KG1 (cell line): Measurements from ENCODE around the gene UGT1A9.
"Not testable (repeated sequence)": the region's sequence is repeated elsewhere in the genome, so short reads cannot be mapped to it uniquely, and the experiment has no call there.

ENCODE experiments used
- DNase-seq: peaks from one replicate; lab custom pipeline; 2025; lab: John Stamatoyannopoulos, UW

The UGT1A9 gene

DNA sequence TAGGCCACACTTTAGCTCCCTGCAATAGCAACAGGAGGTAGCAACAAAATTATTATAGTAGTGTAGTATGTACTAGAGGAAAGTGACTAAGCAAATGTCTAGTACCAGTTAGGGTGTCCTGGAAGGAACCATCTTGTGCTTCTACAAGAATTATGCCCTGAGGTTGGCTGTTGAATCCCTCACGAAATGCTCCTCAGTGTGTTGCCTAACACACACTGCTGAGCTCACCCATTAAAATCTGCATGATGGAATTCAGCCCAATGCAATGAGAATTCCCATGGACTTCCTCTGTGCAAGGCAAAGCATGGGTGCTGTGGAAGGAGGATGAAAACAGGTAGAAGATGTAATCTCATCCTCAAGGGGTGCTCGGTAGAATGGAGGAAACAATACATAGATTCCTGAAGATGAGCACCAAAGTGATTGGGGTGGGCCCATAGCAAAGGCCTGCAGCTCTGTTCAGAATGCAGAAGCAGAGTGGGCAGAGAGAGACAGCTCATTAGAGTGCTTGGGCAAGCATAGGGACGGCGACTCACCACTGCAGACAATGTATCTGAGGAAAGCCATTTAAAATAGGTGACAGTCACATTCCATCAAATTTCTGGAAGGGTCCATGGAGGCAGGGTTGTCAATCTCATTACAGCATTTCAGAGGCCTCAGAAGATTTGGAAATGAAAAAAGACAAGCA is 8.8 kb downstream of the UGT1A9 start:
- DNase-seq = no peak

DNA sequence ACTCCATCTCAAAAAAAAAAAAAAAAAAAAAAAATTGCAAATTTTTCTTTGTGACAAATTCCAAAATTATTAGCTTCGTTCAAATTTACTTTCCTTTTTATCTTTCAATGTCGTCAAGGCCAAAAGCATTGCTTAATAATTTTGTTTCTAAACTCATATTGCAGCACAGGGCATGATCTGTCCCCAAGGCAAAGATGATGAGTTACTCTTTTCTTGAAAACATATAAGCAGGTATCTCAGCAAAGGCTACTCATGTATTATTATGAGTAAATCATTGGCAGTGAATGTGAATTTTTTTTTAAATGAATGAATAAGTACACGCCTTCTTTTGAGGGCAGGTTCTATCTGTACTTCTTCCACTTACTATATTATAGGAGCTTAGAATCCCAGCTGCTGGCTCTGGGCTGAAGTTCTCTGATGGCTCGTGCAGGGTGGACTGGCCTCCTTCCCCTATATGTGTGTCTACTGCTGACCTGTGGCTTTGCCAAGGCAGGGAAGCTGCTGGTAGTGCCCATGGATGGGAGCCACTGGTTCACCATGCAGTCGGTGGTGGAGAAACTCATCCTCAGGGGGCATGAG is 9.9 kb downstream of the UGT1A9 start, which contains the start of gene UGT1A7:
UGT1A7 (plus strand) TSS at position 381 of the 579 bp plus-strand sequence; CDS start at position 418, 37 bp downstream.
- no peak for DNase-seq

DNA sequence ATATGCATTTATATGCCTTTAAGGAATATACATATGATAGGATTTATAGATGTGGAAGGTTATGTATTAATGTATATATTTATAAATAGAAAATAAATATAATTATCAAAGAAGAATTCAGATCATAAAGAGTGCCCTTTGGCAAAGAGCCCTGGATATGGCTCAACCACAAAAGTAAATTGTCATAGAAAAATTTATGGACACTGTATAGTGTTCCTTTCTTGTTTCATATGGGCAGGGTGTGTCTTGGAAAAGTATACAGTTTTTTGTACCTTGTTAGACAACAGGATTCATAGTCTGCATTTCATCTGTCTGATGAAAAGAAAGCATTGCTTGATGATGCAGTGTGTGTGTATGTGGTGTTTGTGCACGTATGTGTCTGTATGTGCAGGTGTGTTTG is 12.9 kb downstream of the UGT1A9 start:
- DNase-seq = no peak

DNA sequence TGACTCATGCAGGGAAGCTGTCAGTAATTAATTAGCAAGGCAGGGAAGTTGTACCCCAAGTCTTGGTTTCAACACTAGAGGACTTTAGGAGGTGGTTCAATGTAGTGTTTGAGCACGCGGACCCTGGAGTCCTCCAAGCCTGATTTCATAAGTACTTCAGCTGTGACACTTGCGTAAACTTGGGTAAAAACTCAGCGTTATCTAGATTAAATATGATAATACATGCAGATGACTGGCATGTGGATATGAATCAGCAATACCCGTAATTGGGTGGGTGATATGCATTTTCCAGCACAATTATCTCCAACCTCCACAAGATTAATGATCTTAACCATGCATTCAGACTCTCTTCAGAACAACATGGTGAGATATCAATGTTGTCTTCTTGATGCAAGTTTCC is 15.2 kb downstream of the UGT1A9 start:
- DNase-seq = no peak

DNA sequence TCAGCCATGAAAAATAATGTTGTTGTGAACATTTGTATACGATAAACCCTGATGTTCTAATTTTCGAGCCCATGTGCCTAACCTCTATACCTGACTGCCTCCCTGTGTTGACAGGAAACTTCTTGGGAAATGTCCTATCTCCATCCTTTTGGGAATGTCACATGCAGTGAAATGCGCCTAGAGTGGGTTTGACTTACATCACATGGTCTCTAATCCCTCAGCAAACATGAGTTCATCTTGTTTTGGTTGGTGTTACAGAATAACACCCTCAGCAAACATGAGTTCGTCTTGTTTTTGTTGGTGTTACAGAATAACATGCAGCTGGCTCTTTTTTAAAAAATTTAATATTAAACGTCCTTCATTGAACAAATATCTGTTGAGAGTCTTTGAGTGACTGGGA is 16.6 kb downstream of the UGT1A9 start:
- DNase-seq = no peak

DNA sequence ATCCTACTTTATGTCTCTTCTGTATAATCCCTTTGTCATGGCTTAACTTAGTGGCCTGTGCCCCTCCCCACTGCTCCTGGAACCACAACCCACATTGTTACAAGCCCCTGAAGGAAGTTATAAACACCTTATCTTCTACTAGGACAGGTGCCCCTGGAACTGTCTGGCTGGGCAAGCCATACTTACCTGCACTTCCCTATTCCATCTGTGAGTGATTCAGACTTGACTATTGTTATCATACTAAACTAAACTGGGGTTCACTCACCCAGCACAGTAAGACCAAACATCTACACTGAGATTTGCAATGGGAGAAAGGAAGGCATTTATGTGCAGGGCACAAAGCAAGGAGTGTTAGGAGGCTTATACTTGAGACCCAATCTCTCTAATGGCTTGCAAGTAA is 17.3 kb downstream of the UGT1A9 start:
- no peak for DNase-seq

DNA sequence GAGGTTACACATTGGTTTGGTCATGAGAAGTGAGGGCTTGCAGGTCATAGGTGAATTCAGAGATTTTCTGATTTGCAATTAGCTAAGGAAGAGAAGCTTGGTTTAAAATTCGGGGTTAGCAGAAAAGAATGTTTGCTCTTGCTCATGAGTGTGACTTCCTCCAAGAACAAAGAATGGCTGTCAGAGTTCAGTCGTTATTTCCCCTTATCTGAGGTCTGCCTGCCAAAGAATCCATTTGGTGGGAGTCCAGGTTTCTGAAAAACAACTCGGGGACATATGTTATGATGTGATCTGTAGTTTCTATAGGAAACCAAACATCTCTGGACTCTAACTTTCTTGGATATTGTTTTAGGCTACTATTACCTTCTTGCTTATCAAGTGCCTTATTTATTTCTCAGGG is 17.8 kb downstream of the UGT1A9 start:
- DNase-seq = no peak

DNA sequence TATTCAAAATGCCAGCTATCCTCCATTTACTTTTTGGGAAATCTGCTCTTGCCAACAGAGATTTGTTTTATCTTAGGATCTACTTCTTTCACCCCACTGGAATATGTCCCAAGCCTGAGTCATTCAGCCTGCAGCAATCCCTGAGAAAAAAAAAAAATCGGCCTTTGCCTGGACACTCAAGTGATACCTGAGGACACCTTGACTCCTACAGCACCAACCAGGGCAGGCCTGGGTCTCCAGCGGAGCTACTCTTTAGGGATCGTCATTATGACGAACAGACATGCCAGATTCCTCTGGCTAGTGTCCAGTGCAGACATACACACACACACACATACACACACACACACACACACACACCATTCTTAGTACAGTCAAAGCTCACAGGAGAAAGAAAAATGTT is 18.7 kb downstream of the UGT1A9 start:
- DNase-seq = no peak

DNA sequence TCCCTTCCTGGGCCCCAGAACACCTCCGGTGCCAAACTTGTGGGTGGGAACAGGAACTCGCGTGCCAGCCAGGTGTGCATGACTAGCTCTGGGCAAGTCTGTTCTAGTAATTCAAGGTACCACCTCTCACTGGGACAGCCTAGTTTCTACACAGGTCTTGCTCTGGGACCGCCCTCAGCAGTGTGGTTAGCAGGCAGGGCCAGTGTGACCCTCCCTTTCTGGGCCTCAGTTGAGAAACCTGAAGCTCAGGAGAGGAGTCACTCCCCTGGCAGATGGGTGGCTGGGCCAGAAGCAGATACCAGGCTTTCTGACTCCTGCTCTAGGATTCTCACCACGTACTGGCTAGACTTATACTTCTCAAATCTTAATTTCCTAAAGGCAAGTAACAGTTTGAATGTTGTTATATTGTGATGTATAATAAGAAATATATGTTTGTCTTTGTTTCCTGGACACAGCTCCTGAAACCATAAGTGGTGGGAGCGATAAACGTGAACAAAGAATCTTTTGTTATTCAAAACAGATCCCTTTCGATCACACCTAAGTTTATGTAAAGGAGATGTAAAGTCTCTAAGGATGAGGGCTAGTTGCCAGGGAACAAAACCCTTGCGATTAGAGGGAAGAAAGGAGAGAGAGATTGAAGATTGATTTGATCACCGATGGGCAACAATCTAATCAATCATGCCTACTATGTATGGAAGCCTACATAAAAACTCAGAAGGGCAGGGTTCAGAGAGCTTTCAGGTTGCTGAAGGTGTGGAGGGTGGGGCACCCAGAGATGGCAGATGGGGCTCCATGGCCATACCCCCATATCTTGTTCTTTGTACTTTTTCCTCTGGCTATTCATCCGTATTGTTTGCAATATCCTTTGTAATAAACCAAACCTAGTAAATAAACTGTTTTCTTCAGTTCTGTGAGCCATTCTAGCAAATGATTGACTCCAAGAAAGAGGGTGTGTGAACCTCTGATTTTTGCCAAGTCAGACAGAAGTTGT is 20.0 kb downstream of the UGT1A9 start:
- no peak for DNase-seq

DNA sequence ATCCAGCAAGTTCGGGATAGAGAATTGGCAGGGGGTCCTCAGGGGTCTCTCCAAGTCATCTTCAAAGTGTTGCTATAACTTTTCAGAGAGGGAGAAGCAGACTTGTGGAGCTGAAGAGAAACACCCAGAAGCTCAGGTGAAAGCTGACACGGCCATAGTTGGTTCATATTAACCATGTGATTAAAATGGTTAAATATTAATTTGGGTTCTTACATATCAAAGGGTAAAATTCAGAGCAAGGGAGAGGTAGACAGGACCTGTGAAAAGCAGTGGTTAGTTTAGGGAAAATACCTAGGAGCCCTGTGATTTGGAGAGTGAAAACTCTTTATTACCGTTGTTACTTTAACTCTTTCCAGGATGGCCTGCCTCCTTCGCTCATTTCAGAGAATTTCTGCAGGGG is 20.9 kb downstream of the UGT1A9 start, which contains the start of gene UGT1A6:
UGT1A6 (plus strand) TSS at position 243 of the 400 bp plus-strand sequence; CDS start at position 358, 115 bp downstream.
- DNase-seq = no peak

DNA sequence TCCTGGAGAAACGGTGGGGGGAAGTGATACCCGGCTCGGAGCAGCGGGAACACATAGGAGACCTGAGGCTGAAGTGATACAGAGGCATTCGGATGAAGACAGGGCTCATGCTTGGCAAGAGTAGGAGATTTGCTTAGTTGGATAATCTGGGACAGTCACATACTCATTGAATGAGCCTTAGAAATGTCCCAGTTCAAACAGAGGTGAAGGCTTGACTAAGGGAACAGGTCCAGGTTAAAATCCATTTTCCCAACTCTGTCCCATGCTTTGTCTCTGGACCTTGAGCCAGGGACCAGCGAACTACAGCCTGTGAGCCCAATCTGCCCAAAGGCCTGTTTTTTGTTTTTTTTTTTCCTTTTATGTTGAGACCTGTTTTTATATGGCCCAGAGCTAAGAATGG is 22.3 kb downstream of the UGT1A9 start:
- no peak for DNase-seq

DNA sequence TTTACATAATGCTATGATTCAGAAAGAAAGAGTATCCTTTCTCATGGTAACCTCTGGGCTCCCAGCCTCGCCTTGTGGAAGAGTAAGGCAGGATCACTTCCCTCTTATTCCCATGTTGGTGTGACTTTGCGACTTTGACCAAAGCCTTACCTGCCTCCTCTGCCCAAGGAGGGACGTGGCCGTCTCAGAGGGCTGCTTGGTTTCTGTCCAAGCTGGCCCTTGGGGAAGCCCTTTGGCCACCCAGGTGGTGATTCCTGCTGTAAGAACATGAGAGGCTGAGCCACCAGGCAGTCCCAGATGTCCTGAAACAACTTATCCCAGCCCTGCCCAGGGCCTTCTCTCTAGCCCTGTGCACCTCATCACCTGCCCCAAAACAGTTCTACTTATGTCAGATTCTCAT is 27.0 kb downstream of the UGT1A9 start:
- no peak for DNase-seq

DNA sequence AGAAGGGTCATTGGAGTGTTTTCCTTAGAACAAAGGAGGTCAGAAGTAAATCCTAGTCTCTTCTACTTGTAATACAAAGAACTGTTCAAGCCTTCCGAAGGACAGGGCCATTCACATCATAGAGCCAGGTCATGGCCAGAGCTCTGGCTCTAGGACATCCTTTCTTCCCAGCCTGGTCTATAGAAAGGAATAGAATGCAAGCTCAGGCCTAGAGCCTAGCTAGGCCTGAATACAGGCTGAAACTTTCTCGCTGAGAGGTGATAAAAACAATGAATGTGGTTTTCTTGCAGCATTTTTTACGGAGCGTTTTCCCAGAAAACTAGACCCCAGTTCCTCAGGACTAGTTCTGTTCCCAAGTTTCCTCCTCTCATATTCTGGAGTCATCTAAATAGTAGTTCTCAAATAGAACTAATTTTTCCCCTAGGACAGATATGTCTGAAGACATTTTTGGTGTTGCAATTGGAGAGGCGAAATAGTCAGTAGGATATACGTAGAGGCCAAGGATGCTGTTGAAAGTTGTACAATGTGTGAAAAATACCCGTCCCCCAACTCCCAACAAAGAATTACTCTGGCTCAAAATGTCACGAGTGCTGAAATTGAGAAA is 27.8 kb downstream of the UGT1A9 start:
- DNase-seq = no peak

DNA sequence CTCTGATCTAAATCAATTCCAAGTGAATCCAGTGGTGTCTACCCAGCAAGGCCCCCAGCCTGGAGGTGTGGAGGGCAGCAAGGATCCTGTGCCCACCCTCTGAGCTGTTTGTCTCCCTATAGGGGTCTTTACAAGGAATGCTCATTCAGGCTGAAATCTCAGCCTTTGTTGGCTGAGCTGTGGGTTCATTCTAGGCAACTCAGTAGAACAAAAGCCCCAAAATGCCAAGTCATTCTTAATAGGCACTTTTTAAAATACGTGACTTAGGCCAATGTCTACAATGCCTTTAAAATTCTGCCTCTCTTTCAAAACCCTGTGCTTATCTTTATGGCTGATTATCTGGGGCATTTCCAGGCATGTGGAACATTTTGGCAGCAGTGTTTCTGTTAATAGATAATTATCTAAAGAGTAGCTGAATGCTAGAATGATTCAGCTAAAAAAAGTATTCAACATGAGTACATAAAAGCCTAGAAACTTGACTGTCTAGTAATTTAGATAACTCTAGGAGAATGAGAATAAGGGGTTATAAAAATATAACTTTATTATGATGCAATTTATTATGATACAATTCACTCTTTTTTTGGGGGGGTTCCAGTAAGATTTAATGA is 28.4 kb downstream of the UGT1A9 start:
- no peak for DNase-seq

DNA sequence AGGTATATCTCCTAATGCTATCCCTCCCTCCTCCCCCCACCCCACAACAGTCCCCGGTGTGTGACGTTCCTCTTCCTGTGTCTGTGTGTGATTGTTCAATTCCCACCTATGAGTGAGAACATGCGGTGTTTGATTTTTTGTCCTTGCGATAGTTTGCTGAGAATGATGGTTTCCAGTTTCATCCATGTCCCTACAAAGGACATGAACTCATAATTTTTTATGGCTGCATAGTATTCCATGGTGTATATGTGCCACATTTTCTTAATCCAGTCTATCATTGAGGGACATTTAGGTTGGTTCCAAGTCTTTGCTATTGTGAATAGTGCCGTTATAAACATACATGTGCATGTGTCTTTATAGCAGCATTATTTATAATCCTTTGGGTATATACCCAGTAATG is 29.1 kb downstream of the UGT1A9 start:
- DNase-seq = not testable (repeated sequence)

DNA sequence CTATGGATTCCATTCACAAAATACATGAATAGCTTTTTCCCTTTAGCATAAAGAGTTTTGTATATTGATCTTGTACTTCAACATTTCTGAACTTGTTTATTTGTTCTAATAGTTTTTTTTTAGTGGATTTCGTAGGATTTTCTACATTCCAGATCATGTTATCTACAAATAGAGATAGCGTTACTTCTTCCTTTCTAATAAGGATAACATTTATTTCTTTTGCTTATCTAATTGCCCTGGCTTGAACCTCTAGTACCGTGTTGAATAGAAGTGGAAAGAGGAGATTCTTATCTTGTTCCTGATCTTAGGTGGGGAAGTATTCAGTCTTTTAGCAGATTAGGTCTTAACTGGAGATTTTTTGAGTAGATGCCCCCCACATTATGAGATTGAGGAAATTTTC is 30.5 kb downstream of the UGT1A9 start:
- no peak for DNase-seq

DNA sequence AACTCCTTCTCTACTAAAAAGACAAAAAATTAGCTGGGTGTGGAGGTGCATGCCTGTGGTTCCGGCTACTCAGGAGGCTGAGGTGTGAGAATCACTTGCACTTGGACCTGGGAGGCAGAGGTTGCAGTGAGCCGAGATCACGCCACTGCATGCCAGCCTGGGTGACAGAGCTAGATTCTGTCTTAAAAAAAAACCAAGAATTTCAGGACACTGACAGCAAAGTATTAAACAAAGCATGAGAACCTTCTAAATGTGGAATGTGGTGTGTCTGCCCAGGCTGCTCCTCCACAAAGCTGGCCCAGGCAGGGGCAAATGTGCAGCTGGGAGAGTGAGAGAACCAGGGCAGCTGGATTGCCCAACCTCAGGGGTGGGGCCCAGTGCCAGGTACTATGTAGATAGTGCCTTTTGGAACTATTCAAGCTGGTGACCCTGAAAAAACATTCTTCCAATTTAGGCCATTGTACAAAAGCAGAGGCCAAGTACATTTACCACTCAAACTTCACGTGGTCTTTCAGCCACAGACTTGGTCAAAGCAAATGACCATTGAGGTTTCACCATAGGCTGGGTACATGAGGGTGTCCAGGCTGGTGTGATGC is 34.3 kb downstream of the UGT1A9 start:
- DNase-seq = no peak

DNA sequence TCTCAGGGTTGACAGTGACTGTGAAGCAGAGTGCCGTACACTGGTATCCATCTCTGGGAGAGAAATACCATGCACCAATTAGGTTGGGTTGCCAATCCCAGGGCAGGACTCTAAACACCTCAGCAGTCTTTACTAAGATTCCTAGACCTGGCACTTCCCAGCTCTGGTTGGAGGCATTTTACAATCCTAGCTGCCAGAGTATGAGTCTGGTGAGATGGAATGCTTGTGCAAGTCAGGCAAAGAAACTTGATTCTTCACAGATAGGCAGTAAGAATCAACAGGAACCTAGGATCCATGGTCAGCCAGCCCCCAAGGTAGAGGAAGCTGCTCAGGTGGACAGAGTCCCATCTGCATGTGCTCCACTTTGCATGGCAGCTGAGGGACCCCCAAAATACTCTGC is 35.0 kb downstream of the UGT1A9 start:
- DNase-seq = no peak

DNA sequence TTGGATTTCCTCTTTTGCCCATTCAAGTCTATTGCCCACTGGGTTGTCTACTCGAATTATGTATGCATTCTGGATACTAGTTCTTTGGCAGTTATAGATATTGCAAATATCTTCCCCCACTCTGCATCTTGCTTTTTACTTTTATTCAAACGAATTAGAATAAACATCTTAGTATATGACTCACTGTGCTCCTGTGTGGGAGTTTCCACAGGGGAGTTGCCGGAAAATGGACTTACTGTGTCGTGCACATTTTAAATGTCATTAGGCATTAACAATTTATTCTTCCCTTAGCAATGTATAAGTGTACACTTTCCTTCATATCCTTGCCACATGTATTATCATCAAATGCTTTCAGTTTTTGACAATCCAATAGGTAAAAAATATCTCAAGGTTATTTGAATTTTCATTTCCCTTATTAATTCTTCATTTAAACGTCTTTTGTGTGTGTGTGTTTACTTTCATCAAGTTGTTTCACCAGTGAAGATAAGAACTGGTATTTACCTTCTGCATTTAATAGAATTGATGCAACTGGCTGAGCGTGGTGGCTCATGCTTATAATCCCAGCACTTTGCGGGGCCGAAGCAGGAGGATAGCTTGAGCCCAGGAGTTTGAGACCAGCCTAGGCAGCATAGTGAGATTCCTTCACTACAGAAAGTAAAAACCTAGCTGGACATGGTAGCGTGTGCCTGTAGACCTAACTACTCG is 36.4 kb downstream of the UGT1A9 start:
- DNase-seq = no peak

DNA sequence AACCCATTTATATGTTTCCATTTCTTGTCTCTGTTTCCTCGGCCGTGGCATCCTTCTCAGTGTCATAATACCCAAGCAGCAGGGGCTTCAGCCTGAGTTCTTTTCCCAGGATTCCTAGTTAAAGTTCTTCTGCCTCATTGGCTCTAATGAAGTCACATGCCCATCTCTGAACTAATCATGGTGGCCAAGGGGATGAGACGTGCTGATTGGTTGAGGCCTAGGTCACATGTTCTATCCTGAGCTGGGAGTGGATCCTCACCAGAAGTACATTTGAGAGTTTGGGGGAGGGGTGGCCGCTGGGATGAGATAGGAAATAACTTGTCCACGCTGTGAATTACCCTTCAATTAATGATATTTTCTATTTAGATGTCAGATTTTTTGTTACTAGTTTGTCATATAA is 37.2 kb downstream of the UGT1A9 start:
- DNase-seq = no peak
